H9 (cell line): ENCODE results near the gene ATRX. TPM values are rescaled to one million over a fixed set of nuclear protein-coding genes. Genes with fewer than 3 reads are reported as not detected.

ENCODE experiments used
- DNase-seq: peaks from one replicate; pipeline ENCODE4 v3.0.0-alpha.2; 2017
- H2AFZ ChIP-seq: one replicate; pipeline ENCODE4 v1.6.1; 2013; ENCODE audit warnings: mild to moderate bottlenecking, low read length, control low read depth, moderate library complexity
- H2AK5ac ChIP-seq: 2 replicates; pipeline ENCODE4 v1.6.1; 2013; ENCODE audit warnings: low read length, control low read depth, mixed read lengths; ENCODE audit not compliant: insufficient read length
- H2BK120ac ChIP-seq: one replicate; pipeline ENCODE4 v1.6.1; 2013; ENCODE audit warnings: low read depth, mild to moderate bottlenecking, low read length, control low read depth, inconsistent platforms; ENCODE audit not compliant: poor library complexity, severe bottlenecking
- H2BK12ac ChIP-seq: 2 replicates; pipeline ENCODE4 v1.6.1; 2013; ENCODE audit warnings: low read length, control low read depth, mixed read lengths, low read depth; ENCODE audit not compliant: insufficient read length
- H2BK15ac ChIP-seq: 2 replicates; pipeline ENCODE4 v1.6.1; 2013; ENCODE audit warnings: low read depth, low read length, control low read depth
- H2BK20ac ChIP-seq: one replicate; pipeline ENCODE4 v1.6.1; 2013; ENCODE audit warnings: low read depth, mild to moderate bottlenecking, low read length, control low read depth, inconsistent platforms; ENCODE audit not compliant: poor library complexity, severe bottlenecking
- H2BK5ac ChIP-seq: 2 replicates; pipeline ENCODE4 v1.6.1; 2013; ENCODE audit warnings: low read length, control low read depth, mixed read lengths; ENCODE audit not compliant: insufficient read length
- H3K14ac ChIP-seq: 2 replicates; pipeline ENCODE4 v1.6.1; 2013; ENCODE audit warnings: low read length, control low read depth; ENCODE audit not compliant: insufficient read depth
- H3K18ac ChIP-seq: 2 replicates; pipeline ENCODE4 v1.6.1; 2013; ENCODE audit warnings: low read depth, mild to moderate bottlenecking, mixed read lengths, low read length, control low read depth; ENCODE audit not compliant: insufficient read length
- H3K23ac ChIP-seq: 2 replicates; pipeline ENCODE4 v1.6.1; 2013; ENCODE audit warnings: low read length, control low read depth, mixed read lengths, low read depth; ENCODE audit not compliant: insufficient read length
- H3K23me2 ChIP-seq: 2 replicates; pipeline ENCODE4 v1.6.1; 2013; ENCODE audit warnings: low read depth, mild to moderate bottlenecking, mixed read lengths, low read length, control low read depth; ENCODE audit not compliant: insufficient read length, poor library complexity, severe bottlenecking
- H3K27ac ChIP-seq: 2 replicates; pipeline ENCODE4 v1.5.1; 2013; ENCODE audit warnings: low read length, control low read depth, mixed read lengths, low read depth; ENCODE audit not compliant: insufficient read length
- H3K27me3 ChIP-seq: 2 replicates; pipeline ENCODE4 v1.6.1; 2013; ENCODE audit warnings: low read length, control low read depth, inconsistent platforms; ENCODE audit not compliant: insufficient read depth
- H3K4ac ChIP-seq: 2 replicates; pipeline ENCODE4 v1.6.1; 2013; ENCODE audit warnings: low read depth, mild to moderate bottlenecking, control low read depth, inconsistent platforms, low read length, moderate library complexity
- H3K4me1 ChIP-seq: 2 replicates; pipeline ENCODE4 v1.6.1; 2013; ENCODE audit warnings: low read length, control low read depth, inconsistent platforms; ENCODE audit not compliant: insufficient read depth
- H3K4me2 ChIP-seq: 2 replicates; pipeline ENCODE4 v1.6.1; 2013; ENCODE audit warnings: low read length, control low read depth, mixed read lengths; ENCODE audit not compliant: insufficient read length, insufficient read depth
- H3K56ac ChIP-seq: 2 replicates; pipeline ENCODE4 v1.6.1; 2013; ENCODE audit warnings: low read depth, mild to moderate bottlenecking, mixed read lengths, low read length, control low read depth; ENCODE audit not compliant: insufficient read length
- H3K79me1 ChIP-seq: 2 replicates; pipeline ENCODE4 v1.6.1; 2013; ENCODE audit warnings: low read depth, mild to moderate bottlenecking, moderate library complexity, low read length, control low read depth, inconsistent platforms; ENCODE audit not compliant: insufficient read depth, poor library complexity, severe bottlenecking
- H3K79me2 ChIP-seq: 2 replicates; pipeline ENCODE4 v1.6.1; 2013; ENCODE audit warnings: low read length, control low read depth, inconsistent platforms; ENCODE audit not compliant: insufficient read depth
- H3K9ac ChIP-seq: 2 replicates; pipeline ENCODE4 v1.6.1; 2013; ENCODE audit warnings: low read length, control low read depth, mixed read lengths; ENCODE audit not compliant: insufficient read length; ENCODE audit errors: extremely low read depth
- H3K9me3 ChIP-seq: one replicate; pipeline ENCODE4 v1.6.1; 2013; ENCODE audit warnings: low read depth, low read length, inconsistent platforms; ENCODE audit not compliant: control insufficient read depth
- H3T11ph ChIP-seq: one replicate; pipeline ENCODE4 v1.6.1; 2013; ENCODE audit warnings: mild to moderate bottlenecking, low read length, control low read depth, inconsistent platforms
- H4K20me1 ChIP-seq: one replicate; pipeline ENCODE4 v1.6.1; 2013; ENCODE audit not compliant: control insufficient read depth, insufficient read length, insufficient read depth
- H4K5ac ChIP-seq: 2 replicates; pipeline ENCODE4 v1.6.1; 2013; ENCODE audit warnings: low read depth, mild to moderate bottlenecking, mixed read lengths, low read length, control low read depth; ENCODE audit not compliant: insufficient read length
- H4K8ac ChIP-seq: replicated peaks from 2 replicates; pipeline ENCODE4 v1.6.1; 2013; ENCODE audit warnings: low read length, control low read depth, mixed read lengths, low read depth; ENCODE audit not compliant: insufficient read length
- H4K91ac ChIP-seq: 2 replicates; pipeline ENCODE4 v1.6.1; 2013; ENCODE audit warnings: low read depth, mild to moderate bottlenecking, moderate library complexity, mixed read lengths, low read length, control low read depth; ENCODE audit not compliant: insufficient read length
- H3K27ac Mint-ChIP-seq, 3 experiments: 2 replicates in 2 of 3; 3 replicates in 1 of 3; pipeline ENCODE4 v1.8.0; 2020 to 2021; ENCODE audit warnings: mixed read lengths in 3 of 3, mild to moderate bottlenecking in 1 of 3, moderate library complexity in 1 of 3
- H3K27me3 Mint-ChIP-seq: 2 replicates; pipeline ENCODE4 v1.8.0; 2021; ENCODE audit warnings: low read depth, mild to moderate bottlenecking, moderate library complexity, mixed read lengths
- H3K36me3 Mint-ChIP-seq, 3 experiments: 2 replicates in 2 of 3; 3 replicates in 1 of 3; pipeline ENCODE4 v1.8.0; 2020 to 2021; ENCODE audit warnings: low read depth in 3 of 3, mixed read lengths in 3 of 3; ENCODE audit not compliant: insufficient read depth in 1 of 3
- H3K4me1 Mint-ChIP-seq, 2 experiments: 2 replicates each; pipeline ENCODE4 v1.8.0; 2020; ENCODE audit warnings: mixed read lengths in 2 of 2
- H3K4me3 Mint-ChIP-seq, 2 experiments: 2 replicates in 1 of 2; 3 replicates in 1 of 2; pipeline ENCODE4 v1.8.0; 2020 to 2021; ENCODE audit warnings: mild to moderate bottlenecking in 2 of 2, mixed read lengths in 2 of 2, moderate library complexity in 1 of 2
- H3K9me3 Mint-ChIP-seq, 2 experiments: 2 replicates in 1 of 2; 3 replicates in 1 of 2; pipeline ENCODE4 v1.8.0; 2020; ENCODE audit warnings: mild to moderate bottlenecking in 2 of 2, mixed read lengths in 2 of 2, moderate library complexity in 1 of 2
- WGBS: extraction: QIAGEN DNeasy Blood & Tissue Kit; methylation state at CpG from one replicate; pipeline ENCODE4 v1.1.7; 2013; ENCODE audit warnings: missing lambda C conversion rate, low lambda C conversion rate, mixed read lengths; ENCODE audit not compliant: insufficient read length; ENCODE audit errors: extremely low coverage; 5-methylcytosine and 5-hydroxymethylcytosine counted together
- total RNA-seq: library from RNA; stranded (reverse); gene quantifications from 2 replicates; pipeline ENCODE4 v1.2.1, GENCODE V29; 2021
- TF ChIP-seq, protein P1 (sequence below): fragments of 200-600 bp; sonication (generic); conservative IDR thresholded peaks from 3 replicates; pipeline ENCODE4 v1.8.0; 2021; ENCODE audit warnings: antibody characterized with exemption, mild to moderate bottlenecking

The ATRX gene
- total RNA-seq, 1 experiment from 2014 or later: 76.0 TPM

DNA sequence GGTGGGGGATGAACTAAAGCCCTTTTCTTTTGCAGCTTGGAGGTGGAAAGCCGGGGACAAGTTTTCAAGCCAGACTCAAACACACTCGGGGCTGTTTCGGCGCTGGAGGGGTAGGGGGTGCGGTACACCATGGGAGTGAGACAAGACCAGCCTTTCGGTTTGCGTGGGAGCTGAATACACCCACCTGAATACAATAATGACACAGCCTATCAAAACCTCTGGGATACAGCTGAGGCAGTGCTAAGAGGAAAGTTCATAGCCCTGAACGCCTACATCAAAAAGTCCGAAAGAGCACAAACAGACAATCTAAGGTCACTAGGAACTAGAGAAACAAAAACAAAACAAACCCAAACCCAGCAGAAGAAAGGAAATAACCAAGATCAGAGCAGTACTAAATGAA is 163.3 kb downstream of the ATRX start:
- H4K91ac ChIP-seq: no peak overlapping the region
- DNase-seq: no peak
- WGBS: no CpG with 5 or more reads among the region's 9 CpGs
- H2BK15ac ChIP-seq: no peak overlapping the region
- no peaks in the 10 kb centered on the region for H3K79me2 ChIP-seq
- no peaks in the 10 kb centered on the region for H4K20me1 ChIP-seq
- H2BK5ac ChIP-seq: no peak overlapping the region
- H3K14ac ChIP-seq: no peak overlapping the region
- no peak overlapping the region for H2AFZ ChIP-seq
- no peak overlapping the region for H2BK120ac ChIP-seq
- no peak overlapping the region for H2AK5ac ChIP-seq
- no peak overlapping the region for H2BK12ac ChIP-seq
- no peak overlapping the region for H3K56ac ChIP-seq
- Mint-ChIP-seq H3K36me3 (peaks cover 15 to 33% (median 19%) of the 10 kb centered on the region in 3 experiments), H3K4me3 (peak overlapping the region in 1 of 2 experiments; percentile 21; a peak in 2 of 5 replicates), H3K9me3 (peaks cover 55 to 70% of the 10 kb centered on the region in 2 experiments), H3K4me1 (peaks cover 25 to 29% of the 10 kb centered on the region in 2 experiments), H3K27me3 (no peaks in the 10 kb centered on the region; the same call in 1 of the 2 replicates), H3K27ac (peak overlapping the region; percentile 0 to 78 (median 63))
- TF ChIP-seq, protein P1, sequence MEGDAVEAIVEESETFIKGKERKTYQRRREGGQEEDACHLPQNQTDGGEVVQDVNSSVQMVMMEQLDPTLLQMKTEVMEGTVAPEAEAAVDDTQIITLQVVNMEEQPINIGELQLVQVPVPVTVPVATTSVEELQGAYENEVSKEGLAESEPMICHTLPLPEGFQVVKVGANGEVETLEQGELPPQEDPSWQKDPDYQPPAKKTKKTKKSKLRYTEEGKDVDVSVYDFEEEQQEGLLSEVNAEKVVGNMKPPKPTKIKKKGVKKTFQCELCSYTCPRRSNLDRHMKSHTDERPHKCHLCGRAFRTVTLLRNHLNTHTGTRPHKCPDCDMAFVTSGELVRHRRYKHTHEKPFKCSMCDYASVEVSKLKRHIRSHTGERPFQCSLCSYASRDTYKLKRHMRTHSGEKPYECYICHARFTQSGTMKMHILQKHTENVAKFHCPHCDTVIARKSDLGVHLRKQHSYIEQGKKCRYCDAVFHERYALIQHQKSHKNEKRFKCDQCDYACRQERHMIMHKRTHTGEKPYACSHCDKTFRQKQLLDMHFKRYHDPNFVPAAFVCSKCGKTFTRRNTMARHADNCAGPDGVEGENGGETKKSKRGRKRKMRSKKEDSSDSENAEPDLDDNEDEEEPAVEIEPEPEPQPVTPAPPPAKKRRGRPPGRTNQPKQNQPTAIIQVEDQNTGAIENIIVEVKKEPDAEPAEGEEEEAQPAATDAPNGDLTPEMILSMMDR: no peak
- no peak overlapping the region for H3K18ac ChIP-seq
- H4K8ac ChIP-seq: no peak overlapping the region
- H3K79me1 ChIP-seq: no peaks in the 10 kb centered on the region
- no peaks in the 10 kb centered on the region for H3K23me2 ChIP-seq
- H4K5ac ChIP-seq: no peak overlapping the region
- H2BK20ac ChIP-seq: no peak overlapping the region
- no peak overlapping the region for H3K23ac ChIP-seq
- H3K27me3 ChIP-seq: no peaks in the 10 kb centered on the region
- H3K27ac ChIP-seq: no peak overlapping the region
- no peak overlapping the region for H3K4me2 ChIP-seq
- H3K4me1 ChIP-seq: no peaks in the 10 kb centered on the region; the same call in 1 of the 2 replicates
- H3K4ac ChIP-seq: no peak overlapping the region
- no peak overlapping the region for H3T11ph ChIP-seq
- H3K9me3 ChIP-seq: peaks cover 5% of the 10 kb centered on the region
- no peak overlapping the region for H3K9ac ChIP-seq
